Liver (tissue), 9 donors: ENCODE data around the gene GPD1. TPM values are rescaled to one million over a fixed set of nuclear protein-coding genes. Genes with fewer than 3 reads are reported as not detected.
A peak's percentile ranks its signal among the peaks of the same experiment; 100 is the strongest.

Source experiments
- DNase-seq: peaks from one replicate; pipeline ENCODE4 v3.0.0-alpha.2; 2017; ENCODE audit warnings: low spot score
- H3K27ac ChIP-seq, 2 donors: one replicate each; pipeline ENCODE4 v1.7.0; 2013; ENCODE audit warnings: inconsistent platforms in 2 of 2, low read length in 2 of 2, control low read depth in 1 of 2, low read depth in 1 of 2, mild to moderate bottlenecking in 1 of 2
- H3K27me3 ChIP-seq, 4 donors: one replicate each; pipeline versions ENCODE4 v1.6.1 to v1.7.0; 2013; ENCODE audit warnings: low read length in 3 of 4, inconsistent platforms in 1 of 4, mild to moderate bottlenecking in 1 of 4, moderate library complexity in 1 of 4; ENCODE audit not compliant: control insufficient read depth in 4 of 4, insufficient read depth in 4 of 4
- H3K36me3 ChIP-seq, 4 donors: one replicate each; pipeline versions ENCODE4 v1.6.1 to v1.7.0; 2013; ENCODE audit warnings: low read length in 3 of 4, mild to moderate bottlenecking in 3 of 4, low read depth in 1 of 4, moderate library complexity in 1 of 4; ENCODE audit not compliant: control insufficient read depth in 4 of 4, insufficient read depth in 3 of 4
- H3K4me1 ChIP-seq, 4 donors: one replicate each; pipeline versions ENCODE4 v1.6.1 to v1.7.0; 2013; ENCODE audit warnings: low read length in 3 of 4, mild to moderate bottlenecking in 3 of 4, moderate library complexity in 1 of 4; ENCODE audit not compliant: control insufficient read depth in 4 of 4, insufficient read depth in 4 of 4
- H3K4me3 ChIP-seq, 3 donors: one replicate each; pipeline versions ENCODE4 v1.6.1 to v1.7.0; 2013; ENCODE audit warnings: low read length in 3 of 3, control low read depth in 1 of 3, low read depth in 1 of 3, mild to moderate bottlenecking in 1 of 3
- H3K9ac ChIP-seq, 2 donors: one replicate each; pipeline ENCODE4 v1.7.0; 2013; ENCODE audit warnings: low read length in 2 of 2, mild to moderate bottlenecking in 2 of 2, moderate library complexity in 2 of 2, control low read depth in 1 of 2, low read depth in 1 of 2
- H3K9me3 ChIP-seq, 4 donors: one replicate each; pipeline versions ENCODE4 v1.6.1 to v1.7.0; 2013; ENCODE audit warnings: low read length in 3 of 4; ENCODE audit not compliant: control insufficient read depth in 4 of 4
- CTCF ChIP-seq: fragments of 150-350 bp; IDR thresholded peaks from 2 replicates; pipeline ENCODE4 v1.5.1; 2017; ENCODE audit warnings: improper control_type of control experiment, low read depth, low read length; ENCODE audit not compliant: missing input control
- EGR1 ChIP-seq, 2 donors: IDR thresholded peaks; 2 replicates each; pipeline ENCODE4 v1.6.1; 2016 to 2018; ENCODE audit warnings: antibody characterized with exemption in 2 of 2, low read depth in 2 of 2
- FOXA1 ChIP-seq: IDR thresholded peaks from 2 replicates; pipeline ENCODE4 v1.6.1; 2016; ENCODE audit warnings: antibody characterized with exemption
- FOXA2 ChIP-seq: IDR thresholded peaks from 2 replicates; pipeline ENCODE4 v1.6.1; 2016; ENCODE audit warnings: antibody characterized with exemption
- JUND ChIP-seq, 2 donors: IDR thresholded peaks; 2 replicates each; pipeline ENCODE4 v1.6.1; 2016; ENCODE audit warnings: antibody characterized with exemption in 2 of 2
- RAD21 ChIP-seq, 2 donors: IDR thresholded peaks; 2 replicates each; pipeline ENCODE4 v1.6.1; 2016; ENCODE audit warnings: antibody characterized with exemption in 2 of 2, mild to moderate bottlenecking in 2 of 2
- TAF1 ChIP-seq: conservative IDR thresholded peaks from 2 replicates; pipeline ENCODE4 v1.6.1; 2016; ENCODE audit warnings: antibody characterized with exemption, mild to moderate bottlenecking
- WGBS: extraction: QIAGEN DNeasy Blood & Tissue Kit; methylation state at CpG from one replicate; pipeline ENCODE4 v1.1.7; 2013; 5-methylcytosine and 5-hydroxymethylcytosine counted together
- polyA plus RNA-seq, 2 donors: library from polyadenylated mRNA; stranded (reverse) in 1 of 2; unstranded in 1 of 2; fragments of 200-250 nt in 1 of 2; fragments of >200 nt in 1 of 2; fragmentation: Nextera tagmentation in 1 of 2; extraction: Ambion mirVana in 1 of 2; gene quantifications; one replicate each; pipeline versions ENCODE4 v1.2.1 to v1.2.3, GENCODE V29; 2013 to 2015
- total RNA-seq, 2 donors: library from RNA; depleted of rRNA; stranded (reverse); fragments of >200 nt; gene quantifications; one replicate each; pipeline ENCODE4 v1.2.3, GENCODE V29; 2014
- TF ChIP-seq, protein P1 (sequence below): IDR thresholded peaks from 2 replicates; pipeline ENCODE4 v1.6.1; 2016; ENCODE audit warnings: antibody characterized with exemption
- TF ChIP-seq, protein P2 (sequence below): IDR thresholded peaks from 2 replicates; pipeline ENCODE4 v1.6.1; 2016; ENCODE audit warnings: antibody characterized with exemption, mild to moderate bottlenecking
- donor health status: healthy.
- donor health status: healthy.
- donor health status: healthy.
- donor health status: healthy.
- donor health status: healthy.

GPD1 gene
- total and polyA plus RNA-seq, 4 donors = 12.0 to 323 (median 85.6) TPM

DNA sequence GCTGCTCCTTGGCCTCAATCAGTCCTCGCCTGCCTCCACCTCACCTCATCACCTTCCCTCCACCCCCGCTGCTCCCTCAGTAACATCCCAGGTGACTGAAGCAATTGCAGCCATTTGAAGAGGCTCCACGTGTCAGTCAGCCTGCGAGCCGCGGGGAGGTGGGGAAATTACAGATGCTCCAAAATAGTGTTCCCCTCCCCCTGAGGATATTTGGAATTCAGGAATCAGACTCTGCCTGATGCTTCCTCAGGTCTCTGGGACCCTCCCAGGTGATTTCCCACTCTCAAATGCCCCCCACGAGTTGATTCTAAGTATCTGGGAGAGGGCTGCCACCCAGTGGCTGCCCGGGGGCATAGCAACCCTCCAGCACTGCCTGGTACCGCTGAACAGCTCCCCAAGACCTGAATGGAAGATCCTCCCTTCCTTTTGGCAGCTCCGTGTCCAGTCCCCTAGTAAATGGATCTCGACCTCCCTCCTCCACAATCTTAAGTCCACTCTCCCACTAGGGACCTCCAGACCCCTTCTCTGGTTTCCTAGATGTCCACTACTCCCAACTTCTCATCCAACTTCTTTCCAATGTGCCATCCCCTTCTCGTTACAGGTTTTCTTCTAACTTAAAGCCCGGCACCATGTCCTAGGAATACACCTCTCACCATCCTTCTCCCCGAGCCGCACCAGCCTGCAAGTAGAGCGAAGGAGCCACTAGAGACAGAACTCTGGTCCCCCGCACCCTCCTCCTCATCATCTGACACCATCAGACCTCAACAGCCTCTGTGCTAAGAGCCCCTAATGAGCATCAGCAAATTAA is 47.8 kb upstream of the GPD1 start:
- Histone ChIP-seq H3K9ac (no peak overlapping the region), H3K9me3 (no peaks in the 10 kb centered on the region), H3K4me1 (peaks cover 7 to 19% (median 10%) of the 10 kb centered on the region in 4 donors), H3K36me3 (no peaks in the 10 kb centered on the region), H3K27me3 (peaks cover 0 to 2% (median 0%) of the 10 kb centered on the region in 4 donors), H3K4me3 (no peak overlapping the region), H3K27ac (no peak overlapping the region)
- DNase-seq = peak; percentile 57
- 12% methylated on average over 17 of the region's 17 CpGs for WGBS
- TF ChIP-seq CTCF = peak; percentile 91
- TF ChIP-seq FOXA2 = no peak
- peak; percentile 83 to 86 for TF ChIP-seq RAD21 (IDR thresholded peaks at IDR 0.05)

- no peak overlapping the region for H3K4me3 ChIP-seq
- WGBS = 16% methylated on average over 3 of the region's 3 CpGs
- H3K27ac ChIP-seq = no peak overlapping the region
- H3K9ac ChIP-seq = no peak overlapping the region
- DNase-seq = no peak
- H3K9me3 ChIP-seq = no peaks in the 10 kb centered on the region
- peaks cover 0 to 2% (median 0%) of the 10 kb centered on the region in 4 donors for H3K27me3 ChIP-seq
- no peaks in the 10 kb centered on the region for H3K36me3 ChIP-seq
- peaks cover 7 to 20% (median 10%) of the 10 kb centered on the region in 4 donors for H3K4me1 ChIP-seq
- TF ChIP-seq, protein P1, sequence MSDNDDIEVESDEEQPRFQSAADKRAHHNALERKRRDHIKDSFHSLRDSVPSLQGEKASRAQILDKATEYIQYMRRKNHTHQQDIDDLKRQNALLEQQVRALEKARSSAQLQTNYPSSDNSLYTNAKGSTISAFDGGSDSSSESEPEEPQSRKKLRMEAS = no peak
- TF ChIP-seq EGR1 (IDR thresholded peaks at IDR 0.05; ENCODE audit: low read depth in 2 of 2) (no peak), FOXA1 (no peak), JUND (IDR thresholded peaks at IDR 0.05) (no peak), TAF1 (no peak)
- TF ChIP-seq, protein P2, sequence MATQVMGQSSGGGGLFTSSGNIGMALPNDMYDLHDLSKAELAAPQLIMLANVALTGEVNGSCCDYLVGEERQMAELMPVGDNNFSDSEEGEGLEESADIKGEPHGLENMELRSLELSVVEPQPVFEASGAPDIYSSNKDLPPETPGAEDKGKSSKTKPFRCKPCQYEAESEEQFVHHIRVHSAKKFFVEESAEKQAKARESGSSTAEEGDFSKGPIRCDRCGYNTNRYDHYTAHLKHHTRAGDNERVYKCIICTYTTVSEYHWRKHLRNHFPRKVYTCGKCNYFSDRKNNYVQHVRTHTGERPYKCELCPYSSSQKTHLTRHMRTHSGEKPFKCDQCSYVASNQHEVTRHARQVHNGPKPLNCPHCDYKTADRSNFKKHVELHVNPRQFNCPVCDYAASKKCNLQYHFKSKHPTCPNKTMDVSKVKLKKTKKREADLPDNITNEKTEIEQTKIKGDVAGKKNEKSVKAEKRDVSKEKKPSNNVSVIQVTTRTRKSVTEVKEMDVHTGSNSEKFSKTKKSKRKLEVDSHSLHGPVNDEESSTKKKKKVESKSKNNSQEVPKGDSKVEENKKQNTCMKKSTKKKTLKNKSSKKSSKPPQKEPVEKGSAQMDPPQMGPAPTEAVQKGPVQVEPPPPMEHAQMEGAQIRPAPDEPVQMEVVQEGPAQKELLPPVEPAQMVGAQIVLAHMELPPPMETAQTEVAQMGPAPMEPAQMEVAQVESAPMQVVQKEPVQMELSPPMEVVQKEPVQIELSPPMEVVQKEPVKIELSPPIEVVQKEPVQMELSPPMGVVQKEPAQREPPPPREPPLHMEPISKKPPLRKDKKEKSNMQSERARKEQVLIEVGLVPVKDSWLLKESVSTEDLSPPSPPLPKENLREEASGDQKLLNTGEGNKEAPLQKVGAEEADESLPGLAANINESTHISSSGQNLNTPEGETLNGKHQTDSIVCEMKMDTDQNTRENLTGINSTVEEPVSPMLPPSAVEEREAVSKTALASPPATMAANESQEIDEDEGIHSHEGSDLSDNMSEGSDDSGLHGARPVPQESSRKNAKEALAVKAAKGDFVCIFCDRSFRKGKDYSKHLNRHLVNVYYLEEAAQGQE = no peak
These were observed 47.2 kb upstream of the GPD1 start for GRCh38 chr12:50056639-50056976.

- Histone ChIP-seq H3K36me3 (no peaks in the 10 kb centered on the region), H3K27me3 (peaks cover 0 to 2% (median 0%) of the 10 kb centered on the region in 4 donors), H3K9ac (no peak within 1 kb of the TSS), H3K4me1 (peaks cover 7 to 20% (median 10%) of the 10 kb centered on the region in 4 donors), H3K9me3 (no peaks in the 10 kb centered on the region), H3K27ac (no peak within 1 kb of the TSS), H3K4me3 (peak within 1 kb of the TSS; percentile 51 to 61 (median 55))
- TF ChIP-seq FOXA2 = no peak
- peak in 1 of 2 donors; percentile 14 for TF ChIP-seq RAD21 (IDR thresholded peaks at IDR 0.05)
- DNase-seq = peak; percentile 57
- WGBS = 1% methylated on average over 88 of the region's 88 CpGs
These were observed 46.6 kb upstream of the GPD1 start, which contains the start of gene ASIC1 for GRCh38 chr12:50057000-50057841. ASIC1 (plus strand) TSS chr12:50057596; CDS start chr12:50058767, 1,171 bp downstream.
